ENCODE data around the gene SCYGR2. TPM values are rescaled to one million over a fixed set of nuclear protein-coding genes. Genes with fewer than 3 reads are reported as not detected.

The SCYGR2 gene
- total RNA-seq, 1 experiment from 2014 or later: not detected

DNA sequence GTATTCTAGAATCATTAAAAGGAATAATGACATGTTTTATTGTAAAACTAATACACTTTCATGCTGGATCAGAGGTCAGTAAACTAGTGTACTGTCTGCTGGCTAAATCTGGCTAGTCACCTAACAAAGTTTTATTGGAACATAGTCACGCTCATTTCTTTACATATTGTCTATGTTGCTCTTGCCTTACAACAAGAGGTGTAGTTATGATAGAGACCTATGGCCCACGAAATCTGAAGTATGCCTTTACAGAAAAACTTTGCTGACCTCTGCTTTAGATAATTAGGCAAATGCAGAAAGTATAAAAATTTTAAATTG, 29.9 kb upstream of the SCYGR2 start:
- no peak for DNase-seq
- no peak overlapping the region for H4K8ac ChIP-seq (replicated peaks; ENCODE audit: insufficient read length, low read depth, low read length)
- H3K4ac ChIP-seq (ENCODE audit: low read depth, low read length): no peak overlapping the region
- Mint-ChIP-seq H3K27me3 (ENCODE audit: low read depth) (no peaks in the 10 kb centered on the region), H3K4me3 (no peak overlapping the region), H3K9me3 (no peaks in the 10 kb centered on the region), H3K36me3 (ENCODE audit: insufficient read depth in 1 of 3, low read depth in 3 of 3) (no peaks in the 10 kb centered on the region), H3K4me1 (peaks cover 3 to 7% of the 10 kb centered on the region in 2 experiments; a peak in 3 of 4 replicates), H3K27ac (no peak overlapping the region)
- H3K4me2 ChIP-seq (ENCODE audit: insufficient read depth, insufficient read length, low read length): no peak overlapping the region
- no peak overlapping the region for H3T11ph ChIP-seq (ENCODE audit: low read length)
- no peak overlapping the region for H2BK15ac ChIP-seq (ENCODE audit: low read depth, low read length)
- no peaks in the 10 kb centered on the region for H3K4me1 ChIP-seq (ENCODE audit: insufficient read depth, low read length)
- no peak overlapping the region for H3K18ac ChIP-seq (ENCODE audit: insufficient read length, low read depth, low read length)
- H3K27ac ChIP-seq (ENCODE audit: insufficient read length, low read depth, low read length): no peak overlapping the region
- no peak overlapping the region for H2BK20ac ChIP-seq (ENCODE audit: low read depth, low read length, poor library complexity, severe bottlenecking)
- no peaks in the 10 kb centered on the region for H4K20me1 ChIP-seq (ENCODE audit: control insufficient read depth, insufficient read depth, insufficient read length)
- no peak overlapping the region for H2AK5ac ChIP-seq (ENCODE audit: insufficient read length, low read length)
- no peaks in the 10 kb centered on the region for H3K27me3 ChIP-seq (ENCODE audit: insufficient read depth, low read length)
- WGBS (ENCODE audit: extremely low coverage, insufficient read length, low lambda C conversion rate): no CpG with 5 or more reads among the region's 2 CpGs
- no peak overlapping the region for H4K5ac ChIP-seq (ENCODE audit: insufficient read length, low read depth, low read length)
- H3K9me3 ChIP-seq (ENCODE audit: control insufficient read depth, low read depth, low read length): no peaks in the 10 kb centered on the region
- H2BK5ac ChIP-seq (ENCODE audit: insufficient read length, low read length): no peak overlapping the region
- H3K9ac ChIP-seq (ENCODE audit: extremely low read depth, insufficient read length, low read length): no peak overlapping the region
- no peak overlapping the region for H3K14ac ChIP-seq (ENCODE audit: insufficient read depth, low read length)
- no peaks in the 10 kb centered on the region for H3K79me2 ChIP-seq (ENCODE audit: insufficient read depth, low read length)
- H3K23me2 ChIP-seq (ENCODE audit: insufficient read length, low read depth, low read length, poor library complexity, severe bottlenecking): no peaks in the 10 kb centered on the region
- H3K23ac ChIP-seq (ENCODE audit: insufficient read length, low read depth, low read length): no peak overlapping the region
- H3K56ac ChIP-seq (ENCODE audit: insufficient read length, low read depth, low read length): no peak overlapping the region
- no peak for TF ChIP-seq CTCF (conservative IDR thresholded peaks at IDR 0.05)
- no peak overlapping the region for H2BK12ac ChIP-seq (ENCODE audit: insufficient read length, low read depth, low read length)
- H2AFZ ChIP-seq (ENCODE audit: low read length): no peak overlapping the region
- no peak overlapping the region for H4K91ac ChIP-seq (ENCODE audit: insufficient read length, low read depth, low read length)
- H2BK120ac ChIP-seq (ENCODE audit: low read depth, low read length, poor library complexity, severe bottlenecking): no peak overlapping the region
- no peaks in the 10 kb centered on the region for H3K79me1 ChIP-seq (ENCODE audit: insufficient read depth, low read depth, low read length, poor library complexity, severe bottlenecking)

Measured in H9 (cell line).